Measurements from ENCODE around the gene USP48. TPM values are rescaled to one million over a fixed set of nuclear protein-coding genes. Genes with fewer than 3 reads are reported as not detected.
"Not testable (repeated sequence)": the region's sequence is repeated elsewhere in the genome, so short reads cannot be mapped to it uniquely, and the experiment has no call there.

The USP48 gene
- total RNA-seq, 1 donor from 2014 or later = 45.7 TPM

DNA sequence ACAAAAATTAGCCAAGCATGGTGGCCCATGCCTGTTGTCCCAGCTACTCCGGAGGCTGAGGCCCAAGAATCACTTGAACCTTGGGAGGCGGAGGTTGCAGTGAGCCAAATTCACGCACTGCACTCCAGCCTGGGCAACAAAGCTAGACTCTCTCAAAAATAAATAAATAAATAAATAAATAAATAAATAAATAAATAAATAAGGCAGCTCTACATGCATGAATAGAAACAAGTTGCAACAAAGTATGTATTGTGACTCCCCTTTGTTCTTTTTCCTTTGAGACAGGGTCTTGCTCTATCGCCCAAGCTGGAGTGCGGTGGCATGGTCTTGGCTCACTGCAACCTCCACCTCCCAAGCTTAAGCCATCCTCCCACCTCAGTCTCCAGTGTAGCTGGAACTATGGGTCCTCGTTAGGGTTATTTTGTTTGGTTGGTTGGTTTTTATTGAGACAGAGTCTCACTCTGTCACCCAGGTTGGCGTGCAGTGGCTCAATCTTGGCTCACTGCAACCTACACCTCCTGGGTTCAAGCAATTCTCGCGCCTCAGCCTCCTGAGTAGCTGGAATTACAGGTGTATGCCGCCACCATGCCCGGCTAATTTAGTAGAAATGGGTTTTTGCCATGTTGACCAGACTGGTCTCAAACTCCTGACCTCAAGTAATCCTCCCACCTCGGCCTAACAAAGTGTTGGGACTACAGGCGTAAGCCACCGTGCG is 8.0 kb downstream of the USP48 start:
- no peak for DNase-seq (ENCODE audit: low read depth in 2 of 2)

DNA sequence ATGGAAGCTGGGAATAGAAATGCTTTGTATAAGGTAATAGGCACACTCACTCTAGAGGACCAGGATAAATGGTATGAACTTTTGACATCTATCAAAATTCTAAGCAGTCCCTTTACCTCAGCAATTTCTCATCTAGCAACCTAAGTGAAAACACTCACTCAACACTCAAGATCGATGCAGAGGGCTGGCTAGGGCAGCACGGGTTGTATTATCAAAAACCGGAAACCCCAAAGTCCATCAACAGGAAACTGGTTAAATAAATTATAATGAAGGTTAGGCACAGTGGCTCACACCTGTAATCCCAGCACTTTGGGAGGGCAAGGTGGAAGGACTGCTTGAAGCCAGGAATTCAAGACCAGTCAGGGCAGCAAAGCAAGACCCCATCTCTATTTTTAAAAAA is 9.4 kb downstream of the USP48 start:
- peak in 1 of 2 donors; percentile 78 for DNase-seq (ENCODE audit: low read depth in 2 of 2)

DNA sequence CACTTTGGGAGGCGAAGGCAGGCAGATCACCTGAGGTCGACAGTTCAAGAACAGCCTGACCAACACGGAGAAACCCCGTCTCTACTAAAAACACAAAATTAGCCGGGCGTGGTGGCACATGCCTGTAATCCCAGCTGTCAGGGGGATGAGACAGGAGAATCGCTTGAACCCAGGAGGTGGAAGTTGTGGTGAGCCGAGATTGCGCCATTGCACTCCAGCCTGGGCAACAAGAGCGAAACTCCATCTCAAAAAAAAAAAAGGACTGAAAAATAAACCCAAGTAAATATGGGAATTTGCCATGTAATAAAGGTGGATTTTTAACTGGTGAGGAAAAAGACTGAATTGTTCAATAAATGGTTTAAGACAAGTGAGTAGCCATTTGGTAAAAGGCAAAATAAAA is 11.3 kb downstream of the USP48 start:
- DNase-seq (ENCODE audit: low read depth in 2 of 2) = not testable (repeated sequence)

DNA sequence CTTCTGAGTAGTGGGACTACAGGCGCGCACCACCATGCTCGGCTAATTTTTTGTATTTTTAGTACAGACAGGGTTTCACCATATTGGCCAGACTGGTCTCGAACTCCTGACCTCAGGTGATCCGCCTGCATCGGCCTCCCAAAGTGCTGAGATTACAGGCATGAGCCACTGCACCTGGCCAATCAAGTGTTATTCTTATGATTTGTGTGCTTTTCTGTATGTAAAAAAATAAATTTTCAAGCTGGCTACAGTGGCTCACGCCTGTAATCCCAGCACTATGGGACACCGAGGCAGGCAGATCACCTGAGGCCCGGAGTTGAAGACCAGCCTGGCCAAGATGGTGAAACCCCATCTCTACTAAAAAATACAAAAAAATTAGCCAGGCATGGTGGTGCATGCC is 12.3 kb downstream of the USP48 start:
- not testable (repeated sequence) for DNase-seq (ENCODE audit: low read depth in 2 of 2)

DNA sequence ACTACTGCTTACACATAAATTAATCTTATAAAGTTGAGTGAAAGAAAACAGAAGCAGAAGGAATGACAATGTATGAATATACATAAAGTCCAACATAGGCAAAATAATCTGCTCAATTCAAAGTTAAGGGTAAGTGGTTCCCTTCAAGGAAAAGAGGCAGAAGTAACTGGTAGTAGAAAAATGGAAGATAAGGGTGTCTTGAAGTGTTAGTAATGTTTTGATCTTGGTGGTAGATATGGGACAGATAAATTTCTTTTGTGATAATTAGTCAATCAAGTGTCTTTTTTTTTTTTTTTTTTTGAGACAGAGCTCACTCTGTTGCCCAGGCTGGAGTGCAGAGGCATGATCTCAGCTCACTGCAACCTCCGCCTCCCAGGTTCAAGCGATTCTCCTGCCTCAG is 12.7 kb downstream of the USP48 start:
- DNase-seq (ENCODE audit: low read depth in 2 of 2) = no peak

DNA sequence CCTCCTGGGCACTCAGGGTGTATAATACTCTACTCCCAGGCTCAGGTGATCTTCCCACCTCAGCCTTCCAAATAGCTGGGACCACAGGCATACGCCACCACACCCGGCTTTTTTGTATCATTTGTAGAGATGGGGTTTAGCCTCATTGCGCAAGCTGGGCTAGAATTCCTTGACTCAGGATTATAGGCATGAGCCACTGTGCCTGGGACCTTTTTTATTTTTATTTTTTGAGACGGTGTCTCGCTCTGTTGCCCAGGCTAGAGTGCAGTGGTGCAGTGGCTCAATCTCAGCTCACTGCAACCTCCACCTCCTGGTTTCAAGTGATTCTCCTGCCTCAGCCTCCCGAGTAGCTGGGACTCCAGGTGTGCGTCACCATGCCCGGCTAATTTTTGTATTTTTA is 15.8 kb downstream of the USP48 start:
- not testable (repeated sequence) for DNase-seq (ENCODE audit: low read depth in 2 of 2)

DNA sequence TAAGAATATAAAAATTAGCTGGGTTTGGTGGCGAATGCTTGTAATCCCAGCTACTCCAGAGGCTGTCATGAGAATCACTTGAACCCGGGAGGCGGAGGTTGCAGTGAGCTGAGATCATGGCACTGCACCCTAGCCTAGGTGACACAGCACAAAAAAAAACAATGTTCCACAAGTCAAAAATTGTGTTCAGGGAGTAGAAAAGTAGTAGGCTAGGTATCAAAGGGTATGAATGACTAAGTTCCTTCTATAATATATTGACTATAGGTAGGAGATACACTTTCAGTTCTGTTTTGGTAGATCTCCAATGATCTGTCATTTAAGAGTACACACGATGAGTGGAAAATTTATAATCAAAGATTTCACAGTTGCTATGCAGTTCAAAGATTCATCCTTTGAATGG is 16.7 kb downstream of the USP48 start:
- no peak for DNase-seq (ENCODE audit: low read depth in 2 of 2)

DNA sequence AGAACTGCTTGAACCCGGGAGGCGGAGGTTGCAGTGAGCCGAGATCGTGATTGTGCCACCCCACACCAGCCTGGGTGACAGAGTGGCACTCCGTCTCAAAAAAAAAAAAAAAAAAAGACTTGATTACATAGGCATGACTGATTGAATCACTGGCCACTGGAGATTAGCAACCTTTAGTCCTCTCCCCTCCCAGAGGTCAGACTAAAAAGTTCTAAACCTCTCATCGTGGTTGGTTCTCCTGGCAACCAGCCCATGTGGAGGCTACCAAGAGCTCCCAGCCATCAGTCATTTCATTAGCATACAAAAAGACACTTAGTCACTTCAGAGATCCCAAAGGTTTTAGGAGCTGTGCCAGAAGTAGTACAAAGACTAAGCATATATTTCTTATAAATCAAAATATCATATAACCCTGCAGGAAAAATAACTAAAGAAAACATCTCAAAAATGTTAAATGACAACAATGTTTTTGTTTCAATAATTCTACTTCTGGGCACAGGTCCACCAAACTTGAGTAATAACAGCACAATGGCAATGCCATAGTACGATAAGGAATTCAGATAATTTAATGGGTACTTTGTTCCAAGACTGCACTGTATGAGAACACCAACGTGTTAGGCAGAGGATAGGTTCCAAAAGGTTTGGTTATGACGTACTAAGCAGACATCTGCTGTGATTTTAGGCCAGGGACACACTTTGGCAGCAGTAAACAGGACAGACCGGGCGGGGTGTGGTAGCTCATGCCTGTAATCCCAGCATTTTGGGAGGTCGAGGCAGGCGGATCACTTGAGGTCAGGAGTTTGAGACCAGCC is 18.1 kb downstream of the USP48 start:
- peak; percentile 75 to 98 for DNase-seq (ENCODE audit: low read depth in 2 of 2)

DNA sequence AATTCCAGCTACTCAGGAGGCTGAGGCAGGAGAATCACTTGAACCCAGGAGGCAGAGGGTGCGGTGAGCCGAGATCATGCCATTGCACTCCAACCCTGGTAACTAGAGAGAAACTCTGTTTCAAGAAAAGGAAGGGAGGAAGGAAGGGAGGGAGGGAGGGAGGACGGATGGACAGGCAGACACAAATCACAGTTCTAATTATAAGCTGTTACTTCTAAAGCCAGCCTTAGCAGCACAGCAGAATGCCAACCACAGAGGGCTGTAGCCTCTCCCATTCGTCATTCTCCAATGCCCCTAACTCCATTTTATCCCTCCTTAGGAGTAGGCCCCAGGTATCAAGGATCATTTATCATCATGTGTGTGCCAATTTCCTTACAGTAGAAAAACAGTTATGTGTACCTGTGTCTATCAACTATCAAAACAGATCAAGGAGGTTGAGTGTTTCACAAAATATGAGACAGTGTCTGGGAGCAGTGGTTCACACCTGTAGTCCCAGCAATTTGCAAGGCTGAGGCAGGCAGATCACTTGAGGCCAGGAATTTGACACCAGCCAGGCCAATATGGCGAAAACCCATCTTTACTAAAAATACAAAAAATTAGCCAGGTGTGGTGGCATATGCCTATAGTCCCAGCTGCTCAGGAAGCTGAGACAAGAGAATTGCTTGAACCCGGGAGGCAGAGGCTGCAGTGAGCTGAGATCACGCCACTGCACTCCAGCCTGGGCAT is 19.1 kb downstream of the USP48 start:
- peak in 1 of 2 donors; percentile 39 for DNase-seq (ENCODE audit: low read depth in 2 of 2)

DNA sequence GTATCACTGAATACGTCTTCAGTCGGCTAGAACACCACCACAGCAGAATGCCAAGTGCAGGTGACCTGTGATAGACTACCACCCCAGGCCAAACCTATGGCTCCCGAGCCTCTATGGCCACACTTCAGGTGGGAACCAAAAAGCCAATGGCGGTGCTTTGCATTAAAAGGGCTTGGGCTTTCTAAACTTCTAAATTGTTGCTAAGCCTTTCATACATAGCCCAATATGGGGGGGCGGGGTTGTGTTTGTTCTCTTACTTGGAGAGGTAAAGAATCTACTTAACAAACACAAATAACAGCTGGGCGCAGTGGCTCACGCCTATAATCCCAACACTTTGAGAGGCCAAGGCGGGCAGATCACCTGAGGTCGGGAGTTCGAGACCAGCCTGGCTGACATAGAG is 19.7 kb downstream of the USP48 start:
- DNase-seq (ENCODE audit: low read depth in 2 of 2) = no peak

DNA sequence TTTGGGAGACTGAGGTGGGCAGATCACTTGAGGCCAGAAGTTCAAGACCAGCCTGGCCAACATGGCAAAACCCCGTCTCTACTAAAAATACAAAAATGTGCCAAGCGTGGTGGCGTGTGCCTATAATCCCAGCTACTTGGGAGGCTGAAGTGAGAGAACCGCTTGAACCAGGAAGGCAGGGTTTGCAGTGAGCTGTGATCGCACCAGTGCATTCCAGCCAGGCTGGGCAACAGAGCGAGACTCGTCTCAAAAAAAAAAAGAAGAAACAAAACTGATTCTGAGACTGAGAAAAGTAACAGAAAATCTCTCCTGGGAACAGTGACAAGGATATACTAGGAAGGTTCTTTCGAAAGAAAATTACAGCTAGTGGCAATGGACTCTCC is 20.9 kb downstream of the USP48 start:
- no peak for DNase-seq (ENCODE audit: low read depth in 2 of 2)

DNA sequence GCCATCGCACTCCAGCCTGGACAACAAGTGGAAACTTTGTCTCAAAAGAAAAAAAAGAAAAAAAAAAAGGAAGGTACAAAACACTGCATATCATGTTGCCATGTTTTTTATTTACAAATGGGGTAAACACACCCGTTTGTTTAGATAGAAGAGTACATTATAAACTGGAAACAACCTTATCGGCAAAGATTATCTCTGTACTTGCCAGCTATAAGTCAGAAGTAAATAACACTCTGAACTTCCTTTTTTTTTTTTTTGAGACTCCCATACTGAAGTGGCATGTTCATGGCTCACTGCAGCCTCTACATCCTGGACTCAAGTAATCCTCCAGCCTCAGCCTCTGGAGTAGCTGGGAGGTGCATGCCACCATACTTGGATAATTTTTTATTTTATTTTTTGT is 21.9 kb downstream of the USP48 start:
- no peak for DNase-seq (ENCODE audit: low read depth in 2 of 2)

DNA sequence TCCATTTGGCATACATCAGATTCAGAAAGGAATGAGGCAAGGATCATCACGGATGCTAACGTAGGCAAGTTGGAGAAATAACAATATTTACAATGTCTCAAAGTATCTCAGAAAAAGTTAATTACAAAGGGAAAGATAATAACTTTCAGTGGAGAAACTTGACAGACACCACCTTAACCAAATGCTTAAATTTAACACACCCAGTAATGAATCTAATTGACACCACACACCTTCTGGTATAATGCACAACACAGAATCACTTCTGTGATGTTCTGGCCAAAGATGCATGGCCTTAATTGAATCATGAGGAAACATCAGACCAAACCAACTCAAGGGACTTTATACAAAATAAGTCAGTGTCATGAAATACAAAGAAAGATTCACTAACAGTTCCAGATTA is 23.1 kb downstream of the USP48 start:
- DNase-seq (ENCODE audit: low read depth in 2 of 2) = no peak

DNA sequence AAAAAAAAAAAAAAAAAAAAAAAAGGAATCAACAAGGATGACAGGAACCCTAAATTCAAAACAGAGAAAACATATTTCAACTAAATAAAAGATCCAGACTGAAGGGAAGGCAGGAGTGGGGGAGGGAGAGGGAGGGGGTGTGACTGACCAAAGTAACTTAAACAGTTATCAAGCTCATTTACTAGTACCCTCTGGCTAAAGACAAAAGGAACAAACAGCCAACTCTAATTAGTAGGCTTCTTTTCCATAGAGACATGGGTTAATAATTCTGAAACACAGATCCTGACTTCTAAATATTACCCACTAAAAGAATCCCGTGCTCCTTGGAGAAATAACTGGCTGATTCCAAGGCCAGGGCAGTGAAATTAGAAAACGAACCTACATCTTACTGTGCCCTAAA is 23.8 kb downstream of the USP48 start:
- DNase-seq (ENCODE audit: low read depth in 2 of 2) = no peak

DNA sequence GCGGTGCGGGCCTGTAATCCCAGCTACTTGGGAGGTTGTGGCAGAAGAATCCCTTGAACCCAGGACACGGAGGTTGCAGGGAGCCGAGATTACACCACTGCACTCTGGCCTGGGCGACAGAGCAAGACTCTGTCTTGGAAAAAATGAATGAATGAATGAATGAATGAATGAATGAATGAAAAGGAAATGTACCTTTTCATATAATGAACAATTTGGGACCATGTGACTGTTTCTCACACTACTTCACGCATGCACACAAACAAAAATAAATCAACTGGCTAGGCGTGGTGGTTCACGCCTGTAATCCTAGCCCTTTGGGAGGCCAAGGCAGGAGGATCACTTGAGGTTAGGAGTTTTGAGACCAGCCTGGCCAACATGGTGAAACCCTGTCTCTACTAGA is 24.3 kb downstream of the USP48 start:
- no peak for DNase-seq (ENCODE audit: low read depth in 2 of 2)

DNA sequence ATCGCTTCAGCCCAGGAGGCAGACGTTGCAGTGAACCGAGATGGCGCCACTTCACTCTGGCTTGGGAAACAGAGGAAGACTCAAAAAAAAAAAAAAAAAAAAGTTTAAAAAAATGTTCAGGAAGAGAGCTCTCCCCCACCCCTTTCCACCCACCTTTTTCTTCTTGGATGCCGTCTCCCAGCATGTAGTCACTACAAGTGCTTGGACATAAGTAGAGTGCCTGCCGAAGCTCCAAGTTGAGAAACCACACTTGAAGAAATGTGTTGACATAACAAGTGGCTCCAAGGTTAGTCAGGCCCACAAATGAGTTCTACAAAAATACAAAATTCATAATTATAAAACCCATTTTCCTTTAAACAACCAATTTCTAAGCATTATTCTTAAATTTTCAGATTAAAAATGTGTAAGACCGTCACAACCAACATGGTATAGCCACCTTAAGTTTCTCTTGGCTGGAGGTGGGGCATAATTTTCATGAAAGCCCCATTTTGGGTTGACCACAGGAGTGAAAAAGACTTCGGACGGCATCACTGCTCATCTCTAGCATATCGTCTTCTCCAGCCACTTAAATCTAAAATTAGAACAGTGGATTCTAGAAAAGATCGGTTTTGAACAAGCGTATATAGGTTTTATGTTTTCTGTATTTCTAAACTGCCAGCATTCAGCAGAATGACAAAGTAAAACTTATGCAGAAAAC is 26.4 kb downstream of the USP48 start:
- no peak for DNase-seq (ENCODE audit: low read depth in 2 of 2)

DNA sequence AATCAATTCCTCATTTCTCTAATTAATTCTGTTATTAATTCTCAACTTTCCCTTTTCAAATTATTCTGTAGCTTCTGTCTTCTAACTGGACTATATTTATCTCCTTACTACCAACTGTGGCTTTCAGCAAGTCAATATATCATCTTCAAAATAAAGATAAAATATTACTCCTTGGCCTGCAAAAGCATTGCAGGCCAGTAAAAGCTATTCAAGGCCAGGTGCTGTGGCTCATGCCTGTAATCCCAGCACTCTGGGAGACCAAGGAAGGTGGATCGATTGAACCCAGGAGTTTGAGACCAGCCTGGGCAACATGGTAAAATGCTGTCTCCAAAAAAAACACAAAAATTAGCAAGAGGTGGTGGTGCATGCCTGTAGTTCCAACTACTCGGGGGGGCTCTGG is 27.9 kb downstream of the USP48 start:
- no peak for DNase-seq (ENCODE audit: low read depth in 2 of 2)

DNA sequence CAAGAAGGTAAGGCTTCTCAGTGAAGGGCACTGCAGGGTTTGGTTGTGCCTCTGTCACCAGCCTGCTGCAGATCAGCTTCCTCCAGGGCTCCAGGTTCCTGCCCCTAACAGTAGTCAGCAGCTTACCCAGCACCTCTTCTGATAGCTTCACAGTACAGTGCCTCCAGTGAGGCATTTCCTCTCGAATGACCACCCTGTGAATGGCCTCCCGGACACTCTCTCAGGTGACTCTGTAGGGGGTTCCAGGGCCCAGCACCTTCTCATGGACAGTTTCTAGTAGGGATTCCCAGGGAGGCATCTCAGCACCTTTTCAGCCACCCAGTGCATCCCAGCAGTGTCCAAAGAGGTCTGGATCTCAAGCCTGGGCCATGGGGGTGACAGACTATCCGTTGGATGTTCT is 28.4 kb downstream of the USP48 start:
- DNase-seq (ENCODE audit: low read depth in 2 of 2) = no peak

DNA sequence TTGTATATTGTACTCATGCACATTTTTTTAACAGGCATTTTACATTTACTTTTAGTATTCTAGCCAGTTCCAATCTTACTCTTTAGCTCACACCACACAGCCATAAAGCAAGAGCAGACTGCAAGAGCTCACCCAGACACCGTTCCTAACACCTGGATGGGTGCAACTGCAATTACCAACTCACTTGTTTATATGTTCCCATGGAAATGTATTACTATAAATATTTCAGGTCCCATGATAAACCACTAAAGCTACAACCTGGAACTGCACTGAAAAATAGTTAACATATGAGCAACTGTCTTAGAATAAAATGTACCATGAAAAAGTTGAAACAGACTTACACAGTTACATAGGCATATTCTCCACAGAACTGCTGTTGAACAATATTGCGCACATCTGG is 30.8 kb downstream of the USP48 start:
- no peak for DNase-seq (ENCODE audit: low read depth in 2 of 2)

DNA sequence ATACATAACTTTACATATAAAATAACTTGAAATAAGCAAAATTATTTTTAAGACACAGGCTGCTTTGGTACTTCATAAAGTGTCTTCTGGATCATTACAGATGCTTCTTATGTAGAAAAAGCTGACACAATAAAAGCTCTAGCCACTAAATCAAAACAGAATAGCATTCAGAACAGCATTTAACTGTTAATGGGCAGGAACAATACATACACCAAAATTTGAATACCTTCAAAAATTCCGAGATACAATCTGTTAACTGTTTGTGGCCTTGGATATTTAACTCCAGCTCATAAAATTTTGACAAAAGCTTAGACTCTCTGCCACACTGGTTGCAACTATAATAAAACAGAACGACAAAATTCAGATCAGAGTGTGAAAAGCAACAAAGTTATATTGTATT is 31.7 kb downstream of the USP48 start:
- DNase-seq (ENCODE audit: low read depth in 2 of 2) = no peak

DNA sequence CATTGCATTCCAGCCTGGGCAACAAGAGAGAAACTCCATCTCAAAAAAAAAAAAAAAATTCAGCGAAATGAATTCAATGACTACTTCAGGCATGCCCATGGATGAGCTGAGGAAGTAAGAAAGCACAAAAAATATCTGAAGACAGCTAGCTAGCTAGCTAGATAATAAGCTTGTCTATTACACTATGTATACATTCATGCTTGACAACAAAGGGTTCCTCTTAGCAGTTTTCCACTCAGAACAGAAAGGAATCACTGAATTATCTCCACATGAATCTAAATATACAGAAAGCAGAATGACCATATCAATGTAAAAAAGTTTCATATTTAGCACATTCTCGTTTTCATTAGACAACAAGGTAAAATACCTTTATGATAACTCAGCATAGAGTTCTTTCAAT is 32.1 kb downstream of the USP48 start:
- DNase-seq (ENCODE audit: low read depth in 2 of 2) = no peak

All from dermis microvascular lymphatic vessel endothelial cell (primary cell).